GM12892 (cell line): ENCODE data around the gene TSGA10IP.

Experiments
- POLR2A ChIP-seq: IDR thresholded peaks from 2 replicates; pipeline ENCODE4 v1.6.1; 2011; ENCODE audit warnings: low read depth, low read length, control low read depth
- POLR2AphosphoS5 ChIP-seq: IDR thresholded peaks from 2 replicates; pipeline ENCODE4 v1.6.1; 2011; ENCODE audit warnings: low read depth, low read length, control low read depth
- TAF1 ChIP-seq: IDR thresholded peaks from 2 replicates; pipeline ENCODE4 v1.6.1; 2011; ENCODE audit warnings: low read depth, mild to moderate bottlenecking, control low read depth, low read length, borderline replicate concordance

GRCh38 chr11:65987336-65987735 lies 42.1 kb downstream of the TSGA10IP start:
- no peak for TF ChIP-seq POLR2AphosphoS5
- TF ChIP-seq POLR2A = no peak
- TF ChIP-seq TAF1 = no peak
